WERI-Rb-1 (cell line): ENCODE results near the gene DDIAS.

Experiments used
- DNase-seq: peaks from one replicate; pipeline ENCODE4 v3.0.0-alpha.2; 2020
- H3K27ac ChIP-seq: fragments of 250-450 bp; sonication (Bioruptor Pico); 2 replicates; pipeline ENCODE4 v1.5.1; 2020; ENCODE audit warnings: mild to moderate bottlenecking, moderate library complexity
- H3K27me3 ChIP-seq: fragments of 250-450 bp; sonication (Bioruptor Pico); 2 replicates; pipeline ENCODE4 v1.5.1; 2021; ENCODE audit warnings: mild to moderate bottlenecking, low read depth, moderate library complexity; ENCODE audit not compliant: insufficient read depth, severe bottlenecking
- H3K36me3 ChIP-seq: fragments of 250-450 bp; sonication (Bioruptor Pico); 2 replicates; pipeline ENCODE4 v1.5.1; 2020; ENCODE audit warnings: mild to moderate bottlenecking, moderate library complexity
- H3K4me3 ChIP-seq: 2 replicates; pipeline ENCODE4 v1.5.1; 2011; ENCODE audit warnings: low read depth, mild to moderate bottlenecking, control low read depth, low read length
- H3K9me3 ChIP-seq: fragments of 250-450 bp; sonication (Bioruptor Pico); 2 replicates; pipeline ENCODE4 v1.5.1; 2021; ENCODE audit warnings: mild to moderate bottlenecking, moderate library complexity; ENCODE audit not compliant: severe bottlenecking
- CTCF ChIP-seq: IDR thresholded peaks from 2 replicates; pipeline ENCODE4 v1.5.1; 2011; ENCODE audit warnings: low read depth, mild to moderate bottlenecking, control low read depth, inconsistent platforms, low read length

DDIAS gene

GRCh38 chr11:82900277-82901164, 1.0 kb upstream of the DDIAS start, which contains the start of gene PRCP:
Gene PRCP, minus strand, starts transcription at chr11:82900430. Its CDS starts 28 bp downstream, at chr11:82900402.
- H3K36me3 ChIP-seq = no peaks in the 10 kb centered on the region
- peak; percentile 98 for DNase-seq
- no peaks in the 10 kb centered on the region for H3K9me3 ChIP-seq
- no peaks in the 10 kb centered on the region for H3K27me3 ChIP-seq
- peak within 1 kb of the TSS; percentile 83 for H3K27ac ChIP-seq
- H3K4me3 ChIP-seq = peak within 1 kb of the TSS; percentile 83
- 0 out of 2 replicates have a peak, but pooled peaks have one; percentile 2 for TF ChIP-seq CTCF

GRCh38 chr11:82901922-82902485, 468 bp downstream of the DDIAS start:
- Histone ChIP-seq H3K9me3 (no peaks in the 10 kb centered on the region), H3K36me3 (no peaks in the 10 kb centered on the region), H3K27ac (peak overlapping the region; percentile 56), H3K27me3 (no peaks in the 10 kb centered on the region), H3K4me3 (peak overlapping the region; percentile 83)
- DNase-seq = no peak
- TF ChIP-seq CTCF = no peak

- no peaks in the 10 kb centered on the region for H3K36me3 ChIP-seq
- no peaks in the 10 kb centered on the region for H3K27me3 ChIP-seq
- no peak overlapping the region for H3K4me3 ChIP-seq
- no peaks in the 10 kb centered on the region for H3K9me3 ChIP-seq
- no peak for DNase-seq
- no peak overlapping the region for H3K27ac ChIP-seq
- no peak for TF ChIP-seq CTCF
These were observed 1.3 kb downstream of the DDIAS start for GRCh38 chr11:82902880-82903279.

- DNase-seq = no peak
- H3K27ac ChIP-seq = no peak overlapping the region
- no peak overlapping the region for H3K4me3 ChIP-seq
- no peaks in the 10 kb centered on the region for H3K36me3 ChIP-seq
- H3K9me3 ChIP-seq = no peaks in the 10 kb centered on the region
- H3K27me3 ChIP-seq = no peaks in the 10 kb centered on the region
- TF ChIP-seq CTCF = no peak
These were observed 2.5 kb downstream of the DDIAS start for GRCh38 chr11:82903843-82904586.

GRCh38 chr11:82906236-82906635, 4.7 kb downstream of the DDIAS start:
- H3K27ac ChIP-seq = no peak overlapping the region
- no peak for DNase-seq
- H3K27me3 ChIP-seq = no peaks in the 10 kb centered on the region
- H3K4me3 ChIP-seq = no peak overlapping the region
- H3K36me3 ChIP-seq = no peaks in the 10 kb centered on the region
- no peak for TF ChIP-seq CTCF
- H3K9me3 ChIP-seq = no peaks in the 10 kb centered on the region
